Heart left ventricle (tissue), 16 donors: Measurements from ENCODE around the gene PCDHB12. TPM values are rescaled to one million over a fixed set of nuclear protein-coding genes. Genes with fewer than 3 reads are reported as not detected.

Experiments used
- ATAC-seq, 4 donors: fragments of 200-7000 bp; cut with Tn5 transposase; one replicate each; pipeline ENCODE4 v1.9.1; 2020 to 2022; ENCODE audit warnings: moderate library complexity in 4 of 4, mild to moderate bottlenecking in 3 of 4, moderate number of reproducible peaks in 1 of 4
- DNase-seq, 5 donors: peaks; one replicate each; pipeline ENCODE4 v3.0.0-alpha.2; 2020
- H3K27ac ChIP-seq, 12 donors: fragments of 200-600 bp; sonication (generic) in 4 of 12; one replicate each; pipeline versions ENCODE4 v1.5.0 to v1.8.0; 2016 to 2022; ENCODE audit warnings: mild to moderate bottlenecking in 2 of 12
- H3K27me3 ChIP-seq, 9 donors: fragments of 200-600 bp; sonication (generic) in 2 of 9; one replicate each; pipeline versions ENCODE4 v1.5.1 to v1.8.0; 2016 to 2022; ENCODE audit warnings: mild to moderate bottlenecking in 3 of 9
- H3K36me3 ChIP-seq, 9 donors: fragments of 200-600 bp; sonication (generic) in 2 of 9; one replicate each; pipeline versions ENCODE4 v1.5.0 to v1.8.0; 2018 to 2022; ENCODE audit warnings: mild to moderate bottlenecking in 2 of 9
- H3K4me1 ChIP-seq, 12 donors: fragments of 200-600 bp; sonication (generic) in 4 of 12; one replicate each; pipeline versions ENCODE4 v1.5.0 to v1.8.0; 2016 to 2022; ENCODE audit warnings: mild to moderate bottlenecking in 3 of 12
- H3K4me3 ChIP-seq, 12 donors: fragments of 200-600 bp; sonication (generic) in 4 of 12; one replicate each; pipeline versions ENCODE4 v1.5.0 to v1.8.0; 2017 to 2022; ENCODE audit warnings: mild to moderate bottlenecking in 9 of 12, moderate library complexity in 4 of 12
- H3K9me3 ChIP-seq, 12 donors: fragments of 200-600 bp; sonication (generic) in 4 of 12; one replicate each; pipeline versions ENCODE4 v1.5.0 to v1.8.0; 2016 to 2022; ENCODE audit warnings: mild to moderate bottlenecking in 1 of 12
- POLR2A ChIP-seq, 2 donors: fragments of 450-650 bp; IDR thresholded peaks; one replicate each; pipeline ENCODE4 v1.6.1; 2017; ENCODE audit warnings: antibody characterized with exemption in 2 of 2, mild to moderate bottlenecking in 2 of 2, moderate library complexity in 2 of 2
- WGBS, 4 donors: extraction: QIAGEN DNeasy Blood & Tissue Kit in 2 of 4; methylation state at CpG; one replicate each; pipeline versions ENCODE4 v1.1.5 to v1.1.7; 2013 to 2018; 5-methylcytosine and 5-hydroxymethylcytosine counted together
- intact Hi-C, 10 donors: fragments of 100-400 bp; cut with DNase I; formaldehyde crosslinking; loops; one replicate each; pipeline versions ENCODE4 v1.11.1 to v1.14.2; 2022
- polyA plus RNA-seq, 2 donors: library from polyadenylated mRNA; stranded (reverse); fragments of 200-250 nt; gene quantifications; one replicate each; pipeline ENCODE4 v1.2.3, GENCODE V29; 2013
- total RNA-seq, 9 donors: library from RNA; depleted of rRNA in 2 of 9; stranded (reverse); fragments of >200 nt in 2 of 9; fragmentation: NEBNext Ultra II Directional in 3 of 9; extraction: Animal tissue kit (Norgen Biotek cat#: 25700) in 3 of 9; gene quantifications; one replicate each; pipeline versions ENCODE4 v1.1.0 to v1.2.4, GENCODE V29; 2016 to 2023
- TF ChIP-seq, protein P1 (sequence below), 12 donors: fragments of 200-600 bp; sonication (generic) in 4 of 12; IDR thresholded peaks; one replicate each; pipeline versions ENCODE4 v1.5.0 to v1.8.0; 2018 to 2022; ENCODE audit warnings: antibody characterized with exemption in 12 of 12, mild to moderate bottlenecking in 5 of 12
- donor health status: ischemic (EF 13 %, LVEDD 7.1; RV severe dilation, severe dysfunction).
- donor health status: healthy with polysubstance abuse.
- donor health status: DM: no; HTN: yes; CAD: no.
- donor health status: DM: no; HTN: no; CAD: no.
- donor health status: ischemic (EF 25% LVEDD 6.9; RV normal size, moderate dysfunction).
- donor health status: ischemic (EF 25% LVEDD 5.7; RV mildly dilated, moderate dysfunction).
- donor health status: healthy.
- donor health status: DM: yes; HTN: yes; CAD: no.
- donor health status: ischemic (EF 35%, LVEDD 5.7; RV mildly dilated, moderate dysfunction).
- donor health status: nonischemic (EF 11% LVEDD 7.7; RV severe dilation, severe dysfunction).
- donor health status: DM: yes; HTN: yes; CAD: no.
- donor health status: PGD.
- donor health status: ischemic (EF 29% LVEDD 5.4; RV normal size, mild dysfunction).
- donor health status: nonischemic (EF 23%, LVEDD 6.1; RV moderate dilation, normal function).

Gene PCDHB12
- total and polyA plus RNA-seq, 11 donors = 0.27 to 2.4 (median 0.92) TPM

- ATAC-seq (no peak), DNase-seq (no peak)
- H3K27ac ChIP-seq = no peak overlapping the region
- no peaks in the 10 kb centered on the region for H3K27me3 ChIP-seq
- no peak for TF ChIP-seq POLR2A (IDR thresholded peaks at IDR 0.05)
- TF ChIP-seq, protein P1, sequence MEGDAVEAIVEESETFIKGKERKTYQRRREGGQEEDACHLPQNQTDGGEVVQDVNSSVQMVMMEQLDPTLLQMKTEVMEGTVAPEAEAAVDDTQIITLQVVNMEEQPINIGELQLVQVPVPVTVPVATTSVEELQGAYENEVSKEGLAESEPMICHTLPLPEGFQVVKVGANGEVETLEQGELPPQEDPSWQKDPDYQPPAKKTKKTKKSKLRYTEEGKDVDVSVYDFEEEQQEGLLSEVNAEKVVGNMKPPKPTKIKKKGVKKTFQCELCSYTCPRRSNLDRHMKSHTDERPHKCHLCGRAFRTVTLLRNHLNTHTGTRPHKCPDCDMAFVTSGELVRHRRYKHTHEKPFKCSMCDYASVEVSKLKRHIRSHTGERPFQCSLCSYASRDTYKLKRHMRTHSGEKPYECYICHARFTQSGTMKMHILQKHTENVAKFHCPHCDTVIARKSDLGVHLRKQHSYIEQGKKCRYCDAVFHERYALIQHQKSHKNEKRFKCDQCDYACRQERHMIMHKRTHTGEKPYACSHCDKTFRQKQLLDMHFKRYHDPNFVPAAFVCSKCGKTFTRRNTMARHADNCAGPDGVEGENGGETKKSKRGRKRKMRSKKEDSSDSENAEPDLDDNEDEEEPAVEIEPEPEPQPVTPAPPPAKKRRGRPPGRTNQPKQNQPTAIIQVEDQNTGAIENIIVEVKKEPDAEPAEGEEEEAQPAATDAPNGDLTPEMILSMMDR (IDR thresholded peaks at IDR 0.05) = no peak
- intact Hi-C loops = no loop called here
- no peaks in the 10 kb centered on the region for H3K4me1 ChIP-seq
- H3K36me3 ChIP-seq = peaks cover 0 to 13% (median 0%) of the 10 kb centered on the region in 9 donors
- H3K4me3 ChIP-seq = no peak overlapping the region
- H3K9me3 ChIP-seq = peaks cover 13 to 100% (median 100%) of the 10 kb centered on the region in 12 donors
These were observed 50.4 kb downstream of the PCDHB12 start for GRCh38 chr5:141258948-141259347.

DNA sequence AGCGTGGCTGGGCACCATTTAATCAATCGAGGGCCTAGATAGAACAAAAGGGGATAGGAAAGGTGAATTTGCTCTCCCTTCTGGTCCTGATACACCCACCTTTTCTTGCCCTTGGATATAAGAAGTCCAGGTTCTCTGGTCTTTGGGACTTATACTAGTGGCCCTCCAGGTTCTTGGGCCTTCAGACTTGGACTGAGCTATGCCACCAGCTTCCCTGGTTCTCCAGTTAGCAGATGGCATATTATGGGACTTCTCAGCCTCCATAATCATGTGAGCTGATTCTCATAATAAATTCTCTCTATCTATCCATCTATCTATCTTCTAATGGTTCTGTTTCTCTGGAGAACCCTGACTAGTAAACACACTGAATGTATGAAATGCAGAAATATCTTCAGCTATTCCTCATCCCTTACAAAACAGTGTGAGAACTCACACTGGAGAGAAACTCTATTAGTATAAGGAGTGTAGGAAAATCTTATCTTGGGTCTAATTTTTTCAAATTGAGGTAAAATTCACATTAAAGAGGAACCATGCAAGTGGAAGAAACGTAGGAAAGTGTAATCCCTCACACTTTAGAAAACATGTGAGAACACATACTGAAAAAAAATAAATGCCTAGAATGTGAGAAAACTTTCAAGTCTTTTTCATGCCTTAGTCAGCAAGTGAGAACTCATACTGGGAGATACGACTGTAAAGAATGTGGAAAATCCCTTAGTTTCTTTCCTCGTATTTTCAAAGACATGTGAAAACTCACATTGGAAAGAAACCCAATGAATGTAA, 52.1 kb downstream of the PCDHB12 start:
- Histone ChIP-seq H3K9me3 (peaks cover 13 to 100% (median 99%) of the 10 kb centered on the region in 12 donors), H3K4me1 (no peaks in the 10 kb centered on the region), H3K27ac (no peak overlapping the region), H3K4me3 (no peak overlapping the region), H3K27me3 (no peaks in the 10 kb centered on the region), H3K36me3 (peaks cover 0 to 13% (median 0%) of the 10 kb centered on the region in 9 donors)
- intact Hi-C loops = no loop called here
- DNase-seq = no peak
- no peak for ATAC-seq
- TF ChIP-seq POLR2A (IDR thresholded peaks at IDR 0.05) = no peak
- TF ChIP-seq, protein P1 (IDR thresholded peaks at IDR 0.05) = no peak
- WGBS, 4 donors = 57 to 66% (median 63%) methylated on average over 5 of the region's 5 CpGs

GRCh38 chr5:141261238-141261546, 52.7 kb downstream of the PCDHB12 start:
- Histone ChIP-seq H3K9me3 (peaks cover 13 to 100% (median 99%) of the 10 kb centered on the region in 12 donors), H3K27ac (no peak overlapping the region), H3K4me1 (no peaks in the 10 kb centered on the region), H3K36me3 (peaks cover 0 to 11% (median 0%) of the 10 kb centered on the region in 9 donors), H3K27me3 (no peaks in the 10 kb centered on the region), H3K4me3 (no peak overlapping the region)
- no peak for ATAC-seq
- no peak for DNase-seq
- 26 to 69% (median 66%) methylated on average over 1 of the region's 1 CpG for WGBS, 4 donors
- intact Hi-C loops = no loop called here
- no peak for TF ChIP-seq POLR2A (IDR thresholded peaks at IDR 0.05)
- TF ChIP-seq, protein P1 (IDR thresholded peaks at IDR 0.05) = no peak

Other genes with a start within 250 kb of the PCDHB12 start
Only the 30 nearest of the 37 such genes appear.
- gene PCDHB1, start 157.3 kb upstream of the PCDHB12 start, total RNA-seq = under 1 TPM in 2 of 9 donors, not detected in 7; 0.04 to 0.05 TPM
- gene PCDHB1, start 157.3 kb upstream of the PCDHB12 start, polyA plus RNA-seq = not detected
- 1 to 10 TPM in 8 of 9 donors, under 1 TPM in 1; 0.70 to 4.3 (median 2.3) TPM for gene PCDHB2, start 114.1 kb upstream of the PCDHB12 start, total RNA-seq
- gene PCDHB2, start 114.1 kb upstream of the PCDHB12 start, polyA plus RNA-seq = under 1 TPM; 0.50 to 0.69 TPM
- gene PCDHB3, start 108.2 kb upstream of the PCDHB12 start, total RNA-seq = 1 to 10 TPM in 6 of 9 donors, under 1 TPM in 3; 0.77 to 2.9 (median 1.1) TPM
- under 1 TPM; 0.27 to 0.33 TPM for gene PCDHB3, start 108.2 kb upstream of the PCDHB12 start, polyA plus RNA-seq
- gene PCDHB4, start 86.9 kb upstream of the PCDHB12 start, total RNA-seq = 1 to 10 TPM in 8 of 9 donors, under 1 TPM in 1; 0.91 to 2.8 (median 1.6) TPM
- under 1 TPM; 0.30 to 0.55 TPM for gene PCDHB4, start 86.9 kb upstream of the PCDHB12 start, polyA plus RNA-seq
- gene PCDHB5, start 73.5 kb upstream of the PCDHB12 start, total RNA-seq = 1 to 10 TPM; 1.4 to 6.4 (median 3.9) TPM
- gene PCDHB5, start 73.5 kb upstream of the PCDHB12 start, polyA plus RNA-seq = 1 to 10 TPM in 1 of 2 donors, under 1 TPM in 1; 0.69 to 1.6 TPM
- gene PCDHB6, start 58.7 kb upstream of the PCDHB12 start, total RNA-seq = 1 to 10 TPM in 1 of 9 donors, under 1 TPM in 8; 0.16 to 1.1 (median 0.44) TPM
- under 1 TPM; 0.18 to 0.27 TPM for gene PCDHB6, start 58.7 kb upstream of the PCDHB12 start, polyA plus RNA-seq
- gene PCDHB7, start 36.1 kb upstream of the PCDHB12 start, total RNA-seq = 1 to 10 TPM in 4 of 9 donors, under 1 TPM in 5; 0.52 to 1.3 (median 0.91) TPM
- gene PCDHB7, start 36.1 kb upstream of the PCDHB12 start, polyA plus RNA-seq = under 1 TPM; 0.19 to 0.44 TPM
- gene PCDHB8, start 30.9 kb upstream of the PCDHB12 start, total RNA-seq = 1 to 10 TPM in 8 of 9 donors, under 1 TPM in 1; 0.63 to 3.8 (median 1.5) TPM
- under 1 TPM; 0.23 to 0.51 TPM for gene PCDHB8, start 30.9 kb upstream of the PCDHB12 start, polyA plus RNA-seq
- gene PCDHB16, start 26.3 kb upstream of the PCDHB12 start, total RNA-seq = 1 to 10 TPM; 1.1 to 3.9 (median 2.2) TPM
- gene PCDHB16, start 26.3 kb upstream of the PCDHB12 start, polyA plus RNA-seq = under 1 TPM; 0.76 to 0.80 TPM
- 1 to 10 TPM in 4 of 9 donors, under 1 TPM in 5; 0.62 to 1.6 (median 0.99) TPM for gene PCDHB9, start 21.6 kb upstream of the PCDHB12 start, total RNA-seq
- under 1 TPM; 0.30 to 0.35 TPM for gene PCDHB9, start 21.6 kb upstream of the PCDHB12 start, polyA plus RNA-seq
- 1 to 10 TPM in 4 of 9 donors, under 1 TPM in 5; 0.35 to 1.4 (median 0.91) TPM for gene PCDHB10, start 16.4 kb upstream of the PCDHB12 start, total RNA-seq
- gene PCDHB10, start 16.4 kb upstream of the PCDHB12 start, polyA plus RNA-seq = under 1 TPM; 0.28 to 0.34 TPM
- gene PCDHB11, start 9.1 kb upstream of the PCDHB12 start, total RNA-seq = 1 to 10 TPM in 7 of 9 donors, under 1 TPM in 2; 0.61 to 2.8 (median 1.4) TPM
- gene PCDHB11, start 9.1 kb upstream of the PCDHB12 start, polyA plus RNA-seq = under 1 TPM; 0.23 to 0.28 TPM
- 1 to 10 TPM; 2.5 to 5.9 (median 3.6) TPM for gene PCDHB13, start 5.2 kb downstream of the PCDHB12 start, total RNA-seq
- gene PCDHB13, start 5.2 kb downstream of the PCDHB12 start, polyA plus RNA-seq = 1 to 10 TPM in 1 of 2 donors, under 1 TPM in 1; 0.99 to 1.5 TPM
- 1 to 10 TPM; 2.6 to 6.1 (median 4.3) TPM for gene PCDHB14, start 14.6 kb downstream of the PCDHB12 start, total RNA-seq
- 1 to 10 TPM in 1 of 2 donors, under 1 TPM in 1; 0.91 to 1.7 TPM for gene PCDHB14, start 14.6 kb downstream of the PCDHB12 start, polyA plus RNA-seq
- gene PCDHB15, start 36.7 kb downstream of the PCDHB12 start, total RNA-seq = 1 to 10 TPM; 3.7 to 7.5 (median 4.5) TPM
- gene PCDHB15, start 36.7 kb downstream of the PCDHB12 start, polyA plus RNA-seq = 1 to 10 TPM; 1.6 to 2.8 TPM
- not detected for gene SLC25A2, start 95.3 kb downstream of the PCDHB12 start, total RNA-seq
- gene SLC25A2, start 95.3 kb downstream of the PCDHB12 start, polyA plus RNA-seq = not detected
- gene TAF7, start 112.1 kb downstream of the PCDHB12 start, total RNA-seq = 100 to 1,000 TPM in 4 of 9 donors, 10 to 100 TPM in 5; 73.9 to 107 (median 99.9) TPM
- gene TAF7, start 112.1 kb downstream of the PCDHB12 start, polyA plus RNA-seq = 100 to 1,000 TPM in 1 of 2 donors, 10 to 100 TPM in 1; 47.2 to 159 TPM
- gene PCDHGA1, start 121.8 kb downstream of the PCDHB12 start, total RNA-seq = 1 to 10 TPM; 2.1 to 4.9 (median 3.5) TPM
- 1 to 10 TPM; 1.3 to 1.4 TPM for gene PCDHGA1, start 121.8 kb downstream of the PCDHB12 start, polyA plus RNA-seq
- 10 to 100 TPM in 6 of 9 donors, 1 to 10 TPM in 3; 5.8 to 15.1 (median 10.7) TPM for gene PCDHGA2, start 130.0 kb downstream of the PCDHB12 start, total RNA-seq
- gene PCDHGA2, start 130.0 kb downstream of the PCDHB12 start, polyA plus RNA-seq = 1 to 10 TPM; 2.7 to 3.6 TPM
- gene PCDHGA3, start 135.1 kb downstream of the PCDHB12 start, total RNA-seq = 10 to 100 TPM in 8 of 9 donors, 1 to 10 TPM in 1; 7.6 to 27.2 (median 14.7) TPM
- gene PCDHGA3, start 135.1 kb downstream of the PCDHB12 start, polyA plus RNA-seq = 1 to 10 TPM; 3.5 to 5.9 TPM
- 10 to 100 TPM in 4 of 9 donors, 1 to 10 TPM in 5; 4.4 to 11.9 (median 8.6) TPM for gene PCDHGB1, start 141.4 kb downstream of the PCDHB12 start, total RNA-seq
- gene PCDHGB1, start 141.4 kb downstream of the PCDHB12 start, polyA plus RNA-seq = 1 to 10 TPM in 1 of 2 donors, under 1 TPM in 1; 0.85 to 5.9 TPM
- 10 to 100 TPM in 5 of 9 donors, 1 to 10 TPM in 4; 5.1 to 13.7 (median 11.0) TPM for gene PCDHGA4, start 146.3 kb downstream of the PCDHB12 start, total RNA-seq
- gene PCDHGA4, start 146.3 kb downstream of the PCDHB12 start, polyA plus RNA-seq = 1 to 10 TPM; 2.5 to 5.1 TPM
- gene PCDHGB2, start 151.3 kb downstream of the PCDHB12 start, total RNA-seq = 10 to 100 TPM in 5 of 9 donors, 1 to 10 TPM in 4; 4.4 to 13.8 (median 10.4) TPM
- gene PCDHGB2, start 151.3 kb downstream of the PCDHB12 start, polyA plus RNA-seq = 1 to 10 TPM; 2.1 to 3.9 TPM
- gene PCDHGA5, start 155.4 kb downstream of the PCDHB12 start, total RNA-seq = 1 to 10 TPM; 2.9 to 9.6 (median 7.2) TPM
- gene PCDHGA5, start 155.4 kb downstream of the PCDHB12 start, polyA plus RNA-seq = 1 to 10 TPM; 1.5 to 4.4 TPM
- gene PCDHGB3, start 161.5 kb downstream of the PCDHB12 start, total RNA-seq = 10 to 100 TPM in 4 of 9 donors, 1 to 10 TPM in 5; 4.0 to 14.9 (median 9.8) TPM
- gene PCDHGB3, start 161.5 kb downstream of the PCDHB12 start, polyA plus RNA-seq = 1 to 10 TPM; 1.7 to 5.4 TPM
- 10 to 100 TPM in 1 of 9 donors, 1 to 10 TPM in 8; 3.6 to 10.3 (median 7.7) TPM for gene PCDHGA6, start 165.2 kb downstream of the PCDHB12 start, total RNA-seq
- gene PCDHGA6, start 165.2 kb downstream of the PCDHB12 start, polyA plus RNA-seq = 1 to 10 TPM; 2.2 to 6.7 TPM
- gene PCDHGA7, start 174.0 kb downstream of the PCDHB12 start, total RNA-seq = 10 to 100 TPM in 2 of 9 donors, 1 to 10 TPM in 7; 4.4 to 14.1 (median 7.6) TPM
- gene PCDHGA7, start 174.0 kb downstream of the PCDHB12 start, polyA plus RNA-seq = 1 to 10 TPM; 1.4 to 5.1 TPM
- gene PCDHGB4, start 179.0 kb downstream of the PCDHB12 start, total RNA-seq = 10 to 100 TPM in 2 of 9 donors, 1 to 10 TPM in 7; 4.5 to 11.9 (median 7.3) TPM
- gene PCDHGB4, start 179.0 kb downstream of the PCDHB12 start, polyA plus RNA-seq = 1 to 10 TPM; 2.0 to 3.8 TPM
- 10 to 100 TPM in 3 of 9 donors, 1 to 10 TPM in 6; 4.7 to 14.6 (median 8.1) TPM for gene PCDHGA8, start 183.9 kb downstream of the PCDHB12 start, total RNA-seq
- gene PCDHGA8, start 183.9 kb downstream of the PCDHB12 start, polyA plus RNA-seq = 1 to 10 TPM in 1 of 2 donors, under 1 TPM in 1; 0.76 to 3.8 TPM
- gene PCDHGB5, start 189.2 kb downstream of the PCDHB12 start, total RNA-seq = 10 to 100 TPM in 3 of 9 donors, 1 to 10 TPM in 6; 5.9 to 15.5 (median 9.9) TPM
- 1 to 10 TPM; 4.4 to 5.1 TPM for gene PCDHGB5, start 189.2 kb downstream of the PCDHB12 start, polyA plus RNA-seq